Suprapubic skin (tissue), 4 donors: ENCODE data around the gene GABRP. TPM values are rescaled to one million over a fixed set of nuclear protein-coding genes. Genes with fewer than 3 reads are reported as not detected.

Experiments
- DNase-seq, 2 donors: peaks; one replicate each; pipeline ENCODE4 v3.0.0-alpha.2; 2019; ENCODE audit warnings: low spot score in 2 of 2
- H3K27ac ChIP-seq: fragments of 200-600 bp; sonication (generic); one replicate; pipeline ENCODE4 v1.5.1; 2019
- H3K27me3 ChIP-seq: fragments of 200-600 bp; sonication (generic); one replicate; pipeline ENCODE4 v1.5.1; 2019
- H3K36me3 ChIP-seq: fragments of 200-600 bp; sonication (generic); one replicate; pipeline ENCODE4 v1.5.1; 2019
- H3K4me1 ChIP-seq: fragments of 200-600 bp; sonication (generic); one replicate; pipeline ENCODE4 v1.5.1; 2019
- H3K4me3 ChIP-seq: fragments of 200-600 bp; sonication (generic); one replicate; pipeline ENCODE4 v1.5.1; 2019; ENCODE audit warnings: mild to moderate bottlenecking
- H3K9me3 ChIP-seq: fragments of 200-600 bp; sonication (generic); one replicate; pipeline ENCODE4 v1.5.1; 2019
- EP300 ChIP-seq: sonication (generic); formaldehyde crosslinking; IDR thresholded peaks from one replicate; pipeline ENCODE4 v1.6.1; 2017; ENCODE audit warnings: antibody characterized with exemption
- POLR2A ChIP-seq, 2 donors: fragments of 450-650 bp; IDR thresholded peaks; one replicate each; pipeline ENCODE4 v1.6.1; 2017; ENCODE audit warnings: antibody characterized with exemption in 2 of 2, mild to moderate bottlenecking in 2 of 2, moderate library complexity in 2 of 2
- POLR2AphosphoS5 ChIP-seq, 3 donors: sonication (generic); formaldehyde crosslinking; IDR thresholded peaks; one replicate each; pipeline ENCODE4 v1.6.1; 2017; ENCODE audit warnings: antibody characterized with exemption in 3 of 3
- WGBS: methylation state at CpG from one replicate; pipeline ENCODE4 v1.1.5; 2018; 5-methylcytosine and 5-hydroxymethylcytosine counted together
- total RNA-seq, 4 donors: library from RNA; depleted of rRNA; stranded (reverse); fragments of >200 nt; gene quantifications; one replicate each; pipeline ENCODE4 v1.1.0, GENCODE V29; 2016
- TF ChIP-seq, protein P1 (sequence below), 2 donors: fragments of 200-600 bp in 1 of 2; fragments of 450-650 bp in 1 of 2; sonication (generic) in 1 of 2; IDR thresholded peaks; one replicate each; pipeline ENCODE4 v1.5.1; 2016 to 2019; ENCODE audit warnings: antibody characterized with exemption in 2 of 2, mild to moderate bottlenecking in 1 of 2, moderate library complexity in 1 of 2

GABRP gene
- total RNA-seq, 4 donors from 2014 or later = 8.0 to 24.3 (median 16.1) TPM

DNA sequence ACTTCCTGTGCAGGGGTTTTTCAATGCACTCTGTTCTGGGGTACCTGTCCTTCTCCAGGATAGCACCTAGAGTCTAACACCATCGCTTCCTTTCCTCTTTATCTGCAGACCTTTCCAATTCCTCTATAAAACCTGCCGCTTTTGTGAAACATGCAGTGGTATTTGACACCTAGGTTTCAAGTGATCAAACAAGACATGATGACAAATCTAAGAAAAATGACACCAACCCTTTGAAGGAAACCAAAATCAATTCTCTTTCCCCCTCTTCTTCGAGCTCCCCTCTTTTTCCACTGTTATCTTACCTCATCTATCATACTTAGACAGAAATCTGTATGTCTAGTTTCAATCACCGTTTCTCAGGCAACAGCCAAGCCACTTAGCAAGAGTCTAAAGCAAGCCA lies 52.7 kb downstream of the GABRP start:
- Histone ChIP-seq H3K4me3 (no peak overlapping the region), H3K27ac (no peak overlapping the region), H3K4me1 (no peaks in the 10 kb centered on the region), H3K36me3 (no peaks in the 10 kb centered on the region), H3K27me3 (no peaks in the 10 kb centered on the region), H3K9me3 (no peaks in the 10 kb centered on the region)
- 61% methylated on average over 4 of the region's 4 CpGs for WGBS
- DNase-seq = no peak
- no peak for TF ChIP-seq EP300
- TF ChIP-seq POLR2A (IDR thresholded peaks at IDR 0.05) = no peak
- TF ChIP-seq, protein P1, sequence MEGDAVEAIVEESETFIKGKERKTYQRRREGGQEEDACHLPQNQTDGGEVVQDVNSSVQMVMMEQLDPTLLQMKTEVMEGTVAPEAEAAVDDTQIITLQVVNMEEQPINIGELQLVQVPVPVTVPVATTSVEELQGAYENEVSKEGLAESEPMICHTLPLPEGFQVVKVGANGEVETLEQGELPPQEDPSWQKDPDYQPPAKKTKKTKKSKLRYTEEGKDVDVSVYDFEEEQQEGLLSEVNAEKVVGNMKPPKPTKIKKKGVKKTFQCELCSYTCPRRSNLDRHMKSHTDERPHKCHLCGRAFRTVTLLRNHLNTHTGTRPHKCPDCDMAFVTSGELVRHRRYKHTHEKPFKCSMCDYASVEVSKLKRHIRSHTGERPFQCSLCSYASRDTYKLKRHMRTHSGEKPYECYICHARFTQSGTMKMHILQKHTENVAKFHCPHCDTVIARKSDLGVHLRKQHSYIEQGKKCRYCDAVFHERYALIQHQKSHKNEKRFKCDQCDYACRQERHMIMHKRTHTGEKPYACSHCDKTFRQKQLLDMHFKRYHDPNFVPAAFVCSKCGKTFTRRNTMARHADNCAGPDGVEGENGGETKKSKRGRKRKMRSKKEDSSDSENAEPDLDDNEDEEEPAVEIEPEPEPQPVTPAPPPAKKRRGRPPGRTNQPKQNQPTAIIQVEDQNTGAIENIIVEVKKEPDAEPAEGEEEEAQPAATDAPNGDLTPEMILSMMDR (IDR thresholded peaks at IDR 0.05) = no peak
- no peak for TF ChIP-seq POLR2AphosphoS5 (IDR thresholded peaks at IDR 0.05)

DNA sequence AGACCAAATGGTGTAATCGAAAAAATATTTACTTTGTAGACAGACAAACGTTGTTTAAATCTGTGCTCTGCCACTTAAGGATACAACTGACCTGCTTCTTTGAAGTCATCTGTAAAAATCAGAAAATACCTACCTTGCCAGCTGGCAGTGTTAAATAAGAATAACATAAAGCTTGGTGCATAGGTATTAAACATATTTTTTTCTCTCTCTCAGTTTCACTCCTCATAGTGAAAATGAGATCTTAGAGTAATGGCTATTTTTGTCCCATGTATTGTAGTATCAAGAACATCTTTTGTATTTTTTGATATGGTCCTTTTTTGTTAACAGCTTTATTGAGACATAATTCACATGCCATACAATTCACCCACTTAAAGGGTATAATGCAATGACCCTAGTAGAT lies 60.3 kb downstream of the GABRP start:
- TF ChIP-seq, protein P1 (IDR thresholded peaks at IDR 0.05) = no peak
- TF ChIP-seq EP300 (no peak), POLR2A (IDR thresholded peaks at IDR 0.05) (no peak), POLR2AphosphoS5 (IDR thresholded peaks at IDR 0.05) (no peak)
- Histone ChIP-seq H3K27ac (no peak overlapping the region), H3K9me3 (no peaks in the 10 kb centered on the region), H3K36me3 (no peaks in the 10 kb centered on the region), H3K4me3 (no peak overlapping the region), H3K4me1 (no peaks in the 10 kb centered on the region), H3K27me3 (peaks cover 2% of the 10 kb centered on the region)
- no peak for DNase-seq
- WGBS = 62% methylated on average over 2 of the region's 2 CpGs

DNA sequence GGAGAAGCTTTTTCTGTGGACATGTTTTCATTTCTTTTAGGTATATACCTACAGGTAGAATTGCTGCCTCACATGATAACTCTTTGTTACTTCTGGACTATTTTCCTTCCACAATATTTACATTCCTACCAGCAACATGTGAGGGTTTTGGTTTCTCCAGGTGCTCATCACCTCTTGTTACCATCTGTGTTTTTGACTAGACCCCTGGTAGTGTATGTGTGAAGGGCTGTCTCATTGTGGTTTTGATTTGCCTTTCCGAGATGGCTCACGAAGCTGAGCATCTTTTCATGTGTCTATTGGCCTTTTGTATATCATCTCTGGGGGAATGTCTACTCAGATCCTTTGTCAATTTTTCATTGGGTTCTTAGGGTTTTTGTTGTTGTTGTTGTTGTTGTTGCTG lies 61.1 kb downstream of the GABRP start:
- Histone ChIP-seq H3K9me3 (no peaks in the 10 kb centered on the region), H3K4me1 (no peaks in the 10 kb centered on the region), H3K4me3 (no peak overlapping the region), H3K27ac (no peak overlapping the region), H3K36me3 (no peaks in the 10 kb centered on the region), H3K27me3 (peaks cover 2% of the 10 kb centered on the region)
- TF ChIP-seq POLR2AphosphoS5 (IDR thresholded peaks at IDR 0.05) (no peak), POLR2A (IDR thresholded peaks at IDR 0.05) (no peak), EP300 (no peak)
- TF ChIP-seq, protein P1 (IDR thresholded peaks at IDR 0.05) = no peak
- 68% methylated on average over 2 of the region's 2 CpGs for WGBS
- no peak for DNase-seq

DNA sequence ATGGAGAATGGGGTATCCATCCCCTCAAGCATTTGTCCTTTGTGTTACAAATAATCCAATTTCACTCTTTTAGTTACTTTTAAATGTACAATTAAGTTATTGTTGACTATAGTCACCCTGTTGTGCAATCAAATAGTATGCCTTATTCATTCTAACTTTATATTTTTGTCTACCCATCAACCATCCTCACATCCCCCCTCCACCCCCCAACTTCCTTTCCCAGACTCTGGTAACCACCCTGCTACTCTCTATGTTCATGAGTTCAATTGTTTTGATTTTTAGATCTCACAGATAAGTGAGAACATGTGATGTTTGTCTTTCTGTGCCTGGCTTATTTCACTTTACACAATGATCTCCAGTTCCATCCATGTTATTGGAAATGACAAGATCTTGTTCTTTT lies 62.9 kb downstream of the GABRP start:
- H3K4me1 ChIP-seq = no peaks in the 10 kb centered on the region
- no peaks in the 10 kb centered on the region for H3K36me3 ChIP-seq
- no peak overlapping the region for H3K4me3 ChIP-seq
- no peaks in the 10 kb centered on the region for H3K9me3 ChIP-seq
- no peak for DNase-seq
- no peak overlapping the region for H3K27ac ChIP-seq
- H3K27me3 ChIP-seq = peaks cover 2% of the 10 kb centered on the region
- TF ChIP-seq POLR2AphosphoS5 (IDR thresholded peaks at IDR 0.05) = no peak
- TF ChIP-seq POLR2A (IDR thresholded peaks at IDR 0.05) = no peak
- TF ChIP-seq, protein P1 (IDR thresholded peaks at IDR 0.05) = no peak

DNA sequence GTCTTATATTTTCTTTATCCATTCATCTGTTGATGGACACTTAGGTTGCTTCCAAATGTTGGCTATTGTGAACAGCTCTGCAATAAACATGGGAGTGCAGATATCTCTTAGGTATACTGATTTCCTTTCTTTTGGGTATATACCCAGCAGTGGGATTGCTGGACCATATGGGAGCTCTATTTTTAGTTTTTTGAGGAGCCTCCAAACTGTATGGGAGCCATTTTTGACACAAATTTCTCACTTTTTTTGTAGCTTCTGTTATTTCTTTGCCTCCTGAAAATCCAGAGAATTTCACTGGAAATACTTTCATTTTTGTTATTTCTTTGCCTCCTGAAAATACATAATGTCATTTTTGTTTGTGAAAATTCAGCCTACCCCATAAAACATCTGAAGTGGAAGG lies 63.3 kb downstream of the GABRP start:
- no peak overlapping the region for H3K4me3 ChIP-seq
- H3K9me3 ChIP-seq = no peaks in the 10 kb centered on the region
- TF ChIP-seq POLR2AphosphoS5 (IDR thresholded peaks at IDR 0.05) = no peak
- TF ChIP-seq POLR2A (IDR thresholded peaks at IDR 0.05) = no peak
- no peak for TF ChIP-seq EP300
- TF ChIP-seq, protein P1 (IDR thresholded peaks at IDR 0.05) = no peak
- H3K27ac ChIP-seq = no peak overlapping the region
- H3K4me1 ChIP-seq = no peaks in the 10 kb centered on the region
- no peaks in the 10 kb centered on the region for H3K36me3 ChIP-seq
- H3K27me3 ChIP-seq = peaks cover 2% of the 10 kb centered on the region
- no peak for DNase-seq
